CD4-positive, alpha-beta T cell treated with Interleukin-4 for 4 hours (primary cell): Measurements from ENCODE around the gene LCN2.
"Not testable (repeated sequence)": the region's sequence is repeated elsewhere in the genome, so short reads cannot be mapped to it uniquely, and the experiment has no call there.

Experiments used
- DNase-seq: peaks from one replicate; pipeline ENCODE4 v3.0.0-alpha.2; 2020

LCN2 gene

DNA sequence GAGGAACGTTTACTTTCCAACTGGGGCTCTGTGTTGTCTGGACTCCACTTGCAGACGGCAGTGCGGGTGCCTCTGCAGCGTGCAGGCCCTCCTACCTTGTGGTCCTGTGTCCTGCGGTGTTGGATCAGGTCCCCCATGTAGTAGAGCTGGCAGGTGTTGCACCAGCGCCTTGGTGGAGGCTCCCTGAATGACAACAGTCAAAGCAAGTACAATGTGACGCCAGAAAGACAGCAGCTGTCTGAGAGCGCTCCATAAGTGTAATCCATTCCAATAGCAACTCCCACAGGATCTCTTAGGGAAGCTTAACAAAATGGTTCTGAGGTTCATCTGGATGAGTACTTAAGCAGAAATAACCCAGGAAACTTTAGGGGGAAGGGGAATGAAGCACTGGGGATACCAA lies 20.7 kb downstream of the LCN2 start:
- no peak for DNase-seq

GRCh38 chr9:128174062-128174461 lies 24.8 kb downstream of the LCN2 start:
- no peak for DNase-seq

- no peak for DNase-seq
Observed at GRCh38 chr9:128175102-128175563, 25.9 kb downstream of the LCN2 start.

- no peak for DNase-seq
Observed at GRCh38 chr9:128175726-128176125, 26.5 kb downstream of the LCN2 start.

- DNase-seq, result no peak
Observed at GRCh38 chr9:128178806-128179431, 29.7 kb downstream of the LCN2 start.

- no peak for DNase-seq
Observed at GRCh38 chr9:128180001-128180400, 30.7 kb downstream of the LCN2 start.

- no peak for DNase-seq
Observed at GRCh38 chr9:128180447-128180846, 31.2 kb downstream of the LCN2 start.

DNA sequence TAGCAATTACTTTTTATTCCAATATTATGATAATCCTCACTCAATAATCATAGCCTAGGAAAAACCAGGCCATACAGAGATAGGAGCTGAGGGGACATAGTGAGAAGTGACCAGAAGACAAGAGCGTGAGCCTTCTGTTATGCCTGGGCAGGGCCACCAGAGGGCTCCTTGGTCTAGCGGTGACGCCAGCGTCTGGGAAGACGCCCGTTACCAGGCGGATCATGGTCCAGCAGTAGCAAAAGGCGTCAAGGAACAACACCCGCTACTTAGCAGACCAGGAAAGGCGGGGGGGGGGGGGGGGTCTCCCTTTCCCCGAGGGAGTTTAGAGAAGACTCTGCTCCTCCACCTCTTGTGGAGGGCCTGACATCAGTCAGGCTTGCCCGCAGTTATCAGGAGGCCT lies 32.2 kb downstream of the LCN2 start:
- DNase-seq, result not testable (repeated sequence)

DNA sequence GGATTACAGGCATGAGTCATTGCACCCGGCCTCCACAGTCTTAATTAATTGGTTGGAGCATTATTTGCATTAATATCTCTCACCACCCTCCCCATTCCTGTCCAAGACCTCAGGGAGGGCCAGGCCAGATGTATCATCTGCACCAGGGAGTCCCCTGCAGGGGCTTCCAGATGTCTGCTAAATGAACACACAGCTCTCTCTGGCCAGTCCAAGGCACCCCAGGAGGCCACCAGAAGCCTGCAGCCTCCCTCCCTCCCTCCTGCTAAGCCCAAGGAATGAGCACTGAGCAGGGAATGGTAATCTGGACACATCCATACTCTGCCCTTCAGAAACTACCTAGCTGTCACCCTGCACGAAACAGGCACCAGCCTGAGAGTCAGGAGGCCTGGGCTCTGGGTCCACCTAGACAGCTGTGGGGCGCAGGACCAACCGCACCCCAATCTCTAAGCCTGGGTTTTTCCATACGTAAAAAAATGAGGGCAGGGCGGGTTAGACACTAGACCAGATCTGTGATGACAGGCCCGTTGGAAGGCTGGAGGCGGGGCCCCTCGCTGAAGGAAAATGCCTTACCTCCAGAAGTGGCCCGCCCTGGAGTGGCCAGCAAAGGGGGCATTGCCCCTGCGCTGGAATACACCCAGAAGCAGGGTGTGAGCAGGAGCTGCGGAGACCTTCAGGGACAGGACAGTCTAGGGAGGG lies 33.8 kb downstream of the LCN2 start:
- no peak for DNase-seq

DNA sequence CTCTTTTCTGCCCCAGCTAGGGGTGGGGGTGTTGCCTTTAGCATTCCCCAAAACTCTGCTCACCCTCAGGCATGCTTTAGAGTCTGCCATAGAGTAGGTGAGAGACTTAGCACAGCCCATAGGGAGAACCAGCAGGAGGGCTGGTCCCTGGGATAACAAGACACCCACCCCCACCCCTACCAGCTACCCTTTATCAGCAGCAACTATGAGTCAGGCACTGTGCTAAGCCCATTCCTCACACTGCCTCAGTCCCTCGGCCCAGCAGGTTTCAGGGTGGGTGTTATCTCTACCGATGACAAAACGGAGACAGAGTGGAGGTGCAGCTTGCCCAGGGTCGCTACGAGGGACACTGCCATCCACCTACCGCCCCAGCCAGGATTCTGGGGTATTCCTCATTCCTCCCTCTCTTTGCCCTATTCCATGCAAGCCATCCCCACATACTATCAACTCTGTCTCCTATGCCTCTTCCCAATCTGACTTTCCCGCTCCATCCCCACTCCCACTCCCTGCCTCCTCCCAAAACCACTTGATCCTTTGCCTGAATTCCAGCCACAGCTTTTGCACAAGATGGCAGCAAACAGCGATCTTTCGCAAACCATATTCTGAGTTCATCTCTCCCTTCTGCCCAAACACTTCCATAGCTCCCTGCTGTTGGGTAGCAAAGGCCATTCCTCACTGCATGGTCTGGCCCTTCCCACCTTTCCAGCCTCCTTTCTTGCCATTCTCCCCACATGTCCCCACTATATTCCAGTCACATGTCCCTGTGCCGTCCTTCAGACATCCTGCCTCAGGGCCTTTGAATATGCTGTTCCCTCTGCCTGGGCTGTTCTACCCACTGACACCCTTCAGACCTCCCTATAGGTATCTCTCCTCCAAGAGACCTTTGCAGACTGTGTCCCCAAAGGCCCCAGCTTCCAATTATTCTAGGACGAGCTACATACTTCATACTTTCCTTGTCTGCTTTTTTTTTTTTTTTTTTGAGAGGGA lies 37.0 kb downstream of the LCN2 start:
- DNase-seq, result no peak

- DNase-seq, result no peak
Observed at GRCh38 chr9:128187361-128187760, 38.1 kb downstream of the LCN2 start.

- no peak for DNase-seq
Observed at GRCh38 chr9:128188209-128188608, 39.0 kb downstream of the LCN2 start.

DNA sequence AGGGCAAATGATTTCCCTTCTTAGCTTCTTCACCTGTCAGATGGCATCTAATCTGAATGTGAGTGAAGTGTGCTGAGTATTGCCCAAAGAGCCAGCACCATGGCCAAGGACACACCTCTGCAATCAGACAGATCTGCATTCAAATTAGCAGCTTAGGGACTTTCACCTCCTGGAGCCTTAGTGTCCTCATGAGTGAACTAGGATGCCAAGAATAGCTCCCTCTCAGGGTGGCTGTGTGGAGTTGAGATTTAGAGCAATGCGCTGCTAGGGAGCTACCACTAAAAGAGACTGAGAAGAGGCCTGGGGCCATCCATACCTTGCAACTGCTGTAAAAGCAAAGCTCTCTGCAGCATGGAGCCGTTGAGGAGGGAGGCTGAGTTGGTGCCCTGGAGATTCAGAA lies 40.8 kb downstream of the LCN2 start:
- no peak for DNase-seq

- DNase-seq, result no peak
Observed at GRCh38 chr9:128190516-128191405, 41.5 kb downstream of the LCN2 start.

GRCh38 chr9:128191406-128192046 lies 42.3 kb downstream of the LCN2 start, which contains the start of gene CIZ1:
Gene CIZ1, minus strand, starts transcription at chr9:128191572. Its CDS starts 715 bp downstream, at chr9:128190857.
- peak; percentile 65 for DNase-seq

DNA sequence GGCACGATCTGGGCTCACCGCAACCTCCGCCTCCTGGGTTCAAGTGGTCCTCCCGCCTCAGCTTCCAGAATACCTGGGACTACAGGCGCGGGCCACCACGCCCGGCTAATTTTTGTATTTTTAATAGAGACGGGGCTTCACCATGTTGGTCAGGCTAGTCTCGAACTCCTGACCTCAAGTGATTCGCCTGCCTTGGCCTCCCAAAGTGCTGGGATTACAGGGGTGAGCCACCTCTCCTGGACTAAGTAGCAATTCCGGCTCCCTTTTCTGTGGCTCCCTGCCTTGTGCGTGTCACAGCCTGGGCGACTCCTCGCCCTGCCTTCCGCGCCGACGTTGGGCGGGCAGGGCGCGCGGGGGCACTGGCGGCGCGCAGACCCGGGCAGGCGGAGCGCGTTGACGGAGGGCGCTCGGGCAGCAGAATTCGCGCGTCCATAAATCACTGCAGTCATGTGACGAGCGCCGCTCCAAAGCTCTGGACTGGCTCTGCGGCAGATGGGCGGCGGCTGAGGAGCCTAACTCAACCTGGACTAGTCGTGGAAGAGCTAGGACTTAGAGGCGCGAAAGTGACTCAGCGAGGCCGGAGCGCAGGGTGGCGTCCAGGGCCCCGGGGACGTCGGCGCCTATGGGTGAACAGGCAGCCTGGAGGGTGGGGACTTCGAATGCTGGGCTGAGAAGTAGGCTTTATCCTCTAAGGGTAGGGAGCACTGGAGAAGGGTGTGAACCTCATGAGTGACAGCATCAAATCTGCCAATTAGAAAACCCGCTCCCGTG lies 43.5 kb downstream of the LCN2 start:
- DNase-seq, result peak; percentile 45

GRCh38 chr9:128193469-128194096 lies 44.3 kb downstream of the LCN2 start:
- DNase-seq, result no peak

- no peak for DNase-seq
Observed at GRCh38 chr9:128201441-128202369, 52.5 kb downstream of the LCN2 start.

GRCh38 chr9:128202648-128203023 lies 53.4 kb downstream of the LCN2 start:
- no peak for DNase-seq
